Stimulated activated CD8-positive, alpha-beta memory T cell treated with anti-CD3 and anti-CD28 coated beads, Interleukin-4, amount 100 ng/mL, for 24 hours (primary cell): ENCODE measurements around the gene RDH8.
"Not testable (repeated sequence)": the region's sequence is repeated elsewhere in the genome, so short reads cannot be mapped to it uniquely, and the experiment has no call there.

Experiments
- DNase-seq: peaks from one replicate; pipeline ENCODE4 v3.0.0-alpha.2; 2020; ENCODE audit warnings: low read depth

Gene RDH8

GRCh38 chr19:10005632-10006334 is 7.5 kb upstream of the RDH8 start:
- no peak for DNase-seq

- DNase-seq = no peak
Observed at GRCh38 chr19:10006335-10006708, 7.0 kb upstream of the RDH8 start.

GRCh38 chr19:10006752-10007323 is 6.4 kb upstream of the RDH8 start:
- DNase-seq = no peak

GRCh38 chr19:10007371-10008183 is 5.7 kb upstream of the RDH8 start:
- DNase-seq = no peak

GRCh38 chr19:10008184-10008765 is 5.0 kb upstream of the RDH8 start:
- DNase-seq = no peak

GRCh38 chr19:10009714-10010224 is 3.5 kb upstream of the RDH8 start:
- no peak for DNase-seq

GRCh38 chr19:10010247-10010691 is 3.0 kb upstream of the RDH8 start, which contains the start of gene COL5A3:
TSS of gene COL5A3 (minus strand) at chr19:10010504. CDS start at chr19:10010385, 119 bp downstream.
- no peak for DNase-seq

GRCh38 chr19:10010939-10011338 is 2.3 kb upstream of the RDH8 start:
- DNase-seq = no peak

- no peak for DNase-seq
Observed at GRCh38 chr19:10011974-10012373, 1.3 kb upstream of the RDH8 start.

- DNase-seq = no peak
Observed at GRCh38 chr19:10013834-10014618, 743 bp downstream of the RDH8 start.

GRCh38 chr19:10018263-10018662 is 5.0 kb downstream of the RDH8 start:
- no peak for DNase-seq

- no peak for DNase-seq
Observed at GRCh38 chr19:10018786-10019185, 5.5 kb downstream of the RDH8 start.

- no peak for DNase-seq
Observed at GRCh38 chr19:10019246-10019645, 6.0 kb downstream of the RDH8 start.

GRCh38 chr19:10020851-10021250 is 7.6 kb downstream of the RDH8 start:
- DNase-seq = no peak

- DNase-seq = no peak
Observed at GRCh38 chr19:10021446-10021845, 8.2 kb downstream of the RDH8 start.

- DNase-seq = no peak
Observed at GRCh38 chr19:10021863-10022262, 8.6 kb downstream of the RDH8 start.

GRCh38 chr19:10023096-10023495 is 9.8 kb downstream of the RDH8 start:
- DNase-seq = not testable (repeated sequence)

- no peak for DNase-seq
Observed at GRCh38 chr19:10026744-10027143, 13.5 kb downstream of the RDH8 start.

- peak; percentile 76 for DNase-seq
Observed at GRCh38 chr19:10027158-10027997, 14.1 kb downstream of the RDH8 start.

- no peak for DNase-seq
Observed at GRCh38 chr19:10033614-10034013, 20.3 kb downstream of the RDH8 start.
